HG02943 (cell line): ENCODE results near the gene SERTAD2.

Source experiments
- ATAC-seq: cut with Tn5 transposase; IDR thresholded peaks from one replicate; pipeline ENCODE4 v1.9.1; 2021; ENCODE audit warnings: mild to moderate bottlenecking, low read depth, moderate library complexity; ENCODE audit not compliant: unreplicated experiment

Gene SERTAD2

DNA sequence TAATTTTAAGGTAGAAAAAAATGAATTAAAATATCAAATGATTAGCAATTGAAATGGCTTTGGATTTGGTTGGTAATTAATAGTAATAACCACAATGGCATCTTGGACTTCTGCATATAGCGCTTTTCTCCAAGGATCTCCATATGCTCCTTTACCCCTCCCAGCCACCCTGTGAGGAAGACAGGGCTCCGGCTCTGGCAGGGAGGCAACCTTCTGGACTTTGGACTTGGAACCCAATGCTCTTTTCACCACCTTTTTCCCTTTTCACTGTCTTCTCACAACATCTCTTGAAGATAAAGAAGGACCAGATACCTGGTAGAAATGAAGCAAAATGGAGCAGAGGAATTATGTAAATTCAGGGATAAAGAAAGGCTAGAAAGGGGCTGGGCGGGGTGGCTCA lies 23.8 kb upstream of the SERTAD2 start:
- no peak for ATAC-seq

DNA sequence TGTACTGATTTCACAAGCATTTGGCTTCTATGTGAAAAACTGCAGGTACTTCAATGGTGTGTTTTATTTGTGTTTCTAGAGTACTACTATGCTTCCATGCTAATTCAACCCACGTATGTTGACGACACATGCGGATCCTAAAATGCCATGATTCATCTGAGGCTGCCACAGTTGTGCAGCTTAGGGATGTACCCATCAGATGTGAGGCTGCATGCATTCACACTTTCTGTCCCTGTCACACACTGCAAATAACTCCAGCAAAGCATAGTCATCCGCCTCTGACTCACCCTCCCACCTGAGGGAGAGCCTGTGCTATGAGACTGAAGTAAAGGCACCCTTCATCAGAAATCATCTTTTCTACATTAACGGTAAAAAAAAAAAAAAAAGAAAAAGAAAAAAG lies 22.1 kb upstream of the SERTAD2 start:
- no peak for ATAC-seq

DNA sequence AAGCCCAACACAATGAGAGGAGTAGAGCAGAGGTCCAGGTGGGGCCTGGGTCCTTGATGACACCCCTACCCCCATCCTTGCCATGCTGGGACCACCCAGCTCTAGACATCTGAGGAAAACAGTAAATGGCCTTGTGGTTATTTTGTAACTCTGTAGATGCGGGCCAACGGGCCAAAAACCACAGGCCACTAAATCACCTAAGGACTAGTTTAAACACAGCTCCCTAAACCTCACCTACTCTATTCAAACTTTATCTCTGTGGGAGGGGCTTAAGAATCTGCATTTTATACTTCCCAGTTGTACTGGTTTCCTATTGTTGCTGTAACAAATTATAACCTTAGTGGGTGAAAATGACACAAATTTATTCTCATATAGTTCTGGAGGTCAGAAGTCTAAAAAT lies 19.0 kb upstream of the SERTAD2 start:
- ATAC-seq, result no peak

DNA sequence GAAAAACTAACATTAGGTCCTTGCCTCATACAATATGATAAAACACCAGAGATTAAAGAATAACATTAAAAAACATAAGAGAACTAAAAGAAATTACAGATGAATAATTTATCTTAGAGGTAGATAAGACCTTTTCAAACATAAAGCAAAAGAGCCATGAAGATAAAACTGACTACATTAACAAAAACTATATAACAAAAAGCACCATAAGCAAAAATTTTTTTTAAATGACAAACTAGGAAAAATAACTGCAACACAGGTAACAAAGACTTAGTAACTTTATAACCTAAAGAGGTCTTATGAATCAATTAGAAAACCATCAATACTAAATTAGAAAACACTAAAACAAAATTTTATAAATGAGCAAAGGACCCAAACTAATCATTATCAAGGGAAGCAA lies 16.3 kb upstream of the SERTAD2 start:
- no peak for ATAC-seq

DNA sequence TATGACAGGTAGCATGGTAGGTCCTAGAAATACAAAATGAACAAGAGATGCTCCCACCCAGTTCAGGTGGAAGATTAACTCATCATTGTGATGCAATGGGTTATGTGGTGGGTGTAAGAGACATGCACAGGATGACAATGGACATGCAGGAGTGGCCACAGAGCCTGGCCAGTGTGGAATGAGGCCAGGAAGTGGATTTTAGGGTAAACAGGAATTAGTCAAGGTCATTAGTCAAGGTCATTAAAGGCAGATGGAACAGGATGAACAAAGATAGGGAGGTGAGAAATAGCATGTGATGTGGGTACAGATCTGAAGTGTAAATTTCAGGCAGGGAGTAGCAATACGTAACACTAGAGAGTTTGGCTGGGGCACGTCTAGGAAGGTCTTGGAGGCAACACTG lies 15.6 kb upstream of the SERTAD2 start:
- ATAC-seq, result no peak

DNA sequence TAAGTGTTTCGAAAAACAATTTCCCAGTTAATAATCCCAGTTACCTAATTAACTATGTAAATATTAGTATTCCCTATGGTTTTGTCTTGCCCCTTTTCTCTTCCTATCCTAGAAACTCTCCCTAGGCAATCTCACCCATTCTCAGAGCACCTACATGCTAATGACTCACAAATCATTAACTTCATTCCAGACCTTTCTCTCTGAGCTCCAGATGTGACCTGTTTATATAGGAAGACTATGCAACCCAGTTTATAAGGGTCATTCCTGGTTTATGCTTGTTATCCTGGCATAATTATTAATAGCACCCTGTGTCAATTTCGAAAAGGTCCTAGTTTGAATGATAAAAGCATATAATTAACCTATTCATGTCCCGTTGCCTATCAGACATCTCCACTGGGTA lies 14.8 kb upstream of the SERTAD2 start:
- ATAC-seq, result no peak

DNA sequence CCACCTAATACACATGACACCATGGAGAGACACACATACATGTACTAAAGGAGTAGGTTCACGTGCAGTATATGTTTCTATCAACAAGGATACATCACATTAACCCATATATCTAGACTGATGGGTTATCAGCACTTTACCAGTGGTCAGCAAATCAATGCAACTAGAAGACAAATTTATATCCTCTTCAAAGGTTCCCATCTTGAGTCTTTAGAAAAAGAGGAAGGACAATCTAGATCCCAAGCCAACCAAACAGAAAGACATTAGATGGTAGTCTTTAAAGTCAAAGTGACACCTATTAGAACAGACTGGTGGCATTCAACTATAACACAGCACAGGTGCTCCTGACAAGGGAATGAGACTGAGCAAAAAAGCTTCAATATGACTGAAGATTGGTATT lies 13.8 kb upstream of the SERTAD2 start:
- ATAC-seq, result no peak

DNA sequence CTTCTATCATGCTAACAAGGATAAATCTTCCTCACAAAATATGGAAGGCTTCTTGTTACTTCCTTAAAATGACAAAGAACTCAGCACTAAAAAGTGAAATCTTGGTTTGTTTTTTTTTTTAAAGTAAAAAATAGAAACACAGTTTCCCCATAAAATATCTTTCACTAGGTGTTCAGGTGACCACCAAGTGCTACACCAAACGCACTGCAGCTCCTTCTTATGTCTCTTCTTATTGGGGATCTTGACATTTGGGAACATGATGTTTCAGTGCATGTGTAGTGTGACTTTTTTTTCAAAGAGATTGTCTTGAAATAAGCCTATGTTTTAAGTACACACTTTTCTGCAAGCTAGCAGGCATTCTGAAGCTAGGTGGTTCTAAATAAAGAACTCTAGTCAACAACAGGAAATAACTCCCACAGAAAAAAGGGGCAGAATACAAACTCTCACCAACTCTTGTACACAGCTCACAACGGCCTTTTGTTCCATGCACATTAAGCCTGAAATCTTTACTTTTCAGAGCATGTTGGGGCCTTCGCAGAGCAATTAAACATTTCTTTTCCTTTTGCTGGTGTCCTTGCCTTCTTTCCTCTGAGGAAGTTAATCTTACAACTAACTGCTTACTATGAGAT lies 13.2 kb upstream of the SERTAD2 start:
- no peak for ATAC-seq

DNA sequence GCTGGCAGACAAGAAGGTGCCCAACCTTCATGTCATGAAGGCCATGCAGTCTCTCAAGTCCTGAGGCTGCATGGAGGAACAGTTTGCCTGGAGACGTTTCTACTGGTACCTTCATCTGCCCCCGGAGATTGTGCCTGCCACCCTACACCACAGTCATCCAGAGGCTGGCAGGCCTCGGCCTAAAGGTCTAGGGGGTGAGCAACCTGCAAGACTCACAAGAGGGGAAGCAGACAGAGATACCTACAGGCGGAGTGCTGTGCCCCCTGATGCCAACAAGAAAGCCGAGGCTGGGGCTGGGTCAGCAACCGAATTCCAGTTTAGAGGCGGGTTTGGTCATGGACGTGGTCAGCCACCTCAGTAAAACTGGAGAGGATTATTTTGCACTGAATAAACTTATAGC lies 12.0 kb upstream of the SERTAD2 start:
- no peak for ATAC-seq

DNA sequence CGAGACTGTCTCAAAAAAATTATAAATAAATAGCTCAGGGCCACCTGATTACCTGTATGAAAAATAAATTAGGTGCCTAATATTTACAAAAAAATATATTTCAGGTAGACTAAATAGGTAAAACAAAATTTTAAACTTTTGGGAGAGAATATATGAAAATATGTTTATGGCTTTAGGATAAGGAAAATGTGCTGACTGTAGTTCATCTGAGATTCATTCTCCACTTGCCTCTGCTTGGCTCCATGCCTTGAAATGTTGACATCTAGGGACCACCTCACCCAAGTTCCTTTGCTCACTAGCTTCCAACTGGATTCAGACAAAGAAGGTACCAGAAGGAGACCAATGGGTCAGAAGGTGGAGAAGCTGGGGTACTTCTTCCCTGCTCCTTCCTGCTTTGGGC lies 9.7 kb upstream of the SERTAD2 start:
- no peak for ATAC-seq

DNA sequence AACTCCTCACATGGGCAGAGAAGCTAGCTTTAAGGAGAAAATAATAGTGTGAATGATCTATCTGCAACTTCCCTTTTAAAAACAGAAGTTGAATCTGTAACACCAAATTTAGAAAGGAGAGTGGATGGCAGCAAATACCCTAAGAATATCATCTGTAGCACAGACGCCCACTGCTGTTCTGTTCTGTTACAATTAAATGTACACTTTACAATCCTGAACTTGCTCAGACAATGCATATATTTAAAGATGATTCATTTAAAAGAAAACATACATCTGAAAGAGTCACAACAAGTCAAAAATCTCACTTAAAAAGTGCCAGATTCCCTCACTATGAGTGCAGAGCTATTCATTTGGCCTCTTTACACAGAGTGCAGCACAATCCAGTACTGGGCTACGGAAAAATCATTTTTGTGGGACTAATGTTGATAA lies 8.0 kb upstream of the SERTAD2 start:
- ATAC-seq, result no peak

DNA sequence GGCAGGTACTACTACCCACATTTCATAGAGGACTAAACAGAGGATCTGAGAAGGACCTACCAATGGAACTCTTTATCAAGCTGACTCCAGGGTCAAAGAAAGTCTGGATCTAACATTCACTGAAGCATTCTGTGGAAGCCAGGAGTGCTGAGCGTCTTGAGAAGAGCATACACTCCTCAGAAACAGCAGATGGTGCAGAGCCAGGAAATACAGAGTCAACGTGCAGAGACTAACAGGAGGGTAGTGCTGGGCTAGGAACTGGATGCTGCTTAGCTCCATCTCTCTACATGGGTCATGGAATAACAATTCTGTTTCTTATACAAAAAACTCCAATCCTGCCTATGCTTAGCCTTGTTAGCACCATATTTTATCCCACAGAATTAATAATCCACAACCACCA lies 5.5 kb upstream of the SERTAD2 start:
- ATAC-seq, result no peak

DNA sequence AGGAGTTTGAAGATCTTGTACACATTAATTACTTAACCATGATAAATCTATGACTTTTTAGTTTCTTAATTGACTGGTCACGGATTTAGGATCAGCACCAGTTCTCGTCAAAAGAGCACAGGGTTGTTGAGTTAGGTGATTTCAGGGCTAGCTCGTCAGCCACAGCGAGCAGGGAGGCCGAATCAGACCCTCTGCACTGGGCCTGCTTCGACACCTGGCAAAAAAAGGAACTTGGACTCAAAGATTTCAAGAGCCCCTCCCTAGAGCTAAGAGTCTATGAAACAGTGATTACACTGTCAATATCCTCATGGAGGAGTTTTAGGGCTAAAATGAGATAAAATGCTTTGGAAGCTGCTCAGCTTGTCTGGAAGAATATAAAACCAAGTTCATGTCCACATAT lies 4.6 kb upstream of the SERTAD2 start:
- no peak for ATAC-seq

DNA sequence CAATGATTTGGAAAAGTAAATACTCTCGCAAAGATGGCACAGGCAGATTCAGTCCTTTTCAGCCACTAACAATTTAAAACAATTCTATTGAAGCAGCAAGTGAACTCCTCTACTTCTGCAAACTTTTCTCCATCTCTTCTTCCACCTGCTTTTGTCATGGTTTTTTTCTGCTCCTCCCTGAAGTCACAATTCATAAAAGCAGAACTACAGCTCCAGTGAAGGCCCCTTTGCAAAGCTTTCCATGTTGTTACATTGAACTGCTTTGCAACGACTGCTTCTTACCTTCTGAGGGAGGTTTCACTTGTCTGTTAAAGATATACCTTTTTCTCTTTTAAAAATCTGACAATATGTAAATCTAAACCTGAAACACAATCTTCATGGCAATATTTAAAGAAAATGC lies 3.7 kb upstream of the SERTAD2 start:
- ATAC-seq, result no peak

DNA sequence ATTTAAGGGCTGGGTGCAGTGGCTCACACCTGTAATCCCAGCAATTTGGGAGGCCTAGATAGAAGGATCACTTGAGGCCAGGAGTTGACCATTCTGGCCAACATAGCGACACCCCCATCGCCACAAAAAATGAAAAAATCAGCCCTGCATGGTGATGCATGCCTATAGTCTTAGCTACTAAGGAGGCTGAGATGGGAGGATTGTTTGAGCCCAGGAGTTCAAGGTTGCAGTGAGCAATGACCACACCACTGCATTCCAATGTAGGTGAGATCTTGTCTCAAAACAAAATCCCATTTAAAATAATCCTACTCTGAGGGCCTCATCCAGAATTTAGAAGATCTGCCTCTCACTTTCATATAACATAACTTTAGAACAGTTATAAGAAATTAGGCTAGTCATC lies 2.7 kb upstream of the SERTAD2 start:
- no peak for ATAC-seq

DNA sequence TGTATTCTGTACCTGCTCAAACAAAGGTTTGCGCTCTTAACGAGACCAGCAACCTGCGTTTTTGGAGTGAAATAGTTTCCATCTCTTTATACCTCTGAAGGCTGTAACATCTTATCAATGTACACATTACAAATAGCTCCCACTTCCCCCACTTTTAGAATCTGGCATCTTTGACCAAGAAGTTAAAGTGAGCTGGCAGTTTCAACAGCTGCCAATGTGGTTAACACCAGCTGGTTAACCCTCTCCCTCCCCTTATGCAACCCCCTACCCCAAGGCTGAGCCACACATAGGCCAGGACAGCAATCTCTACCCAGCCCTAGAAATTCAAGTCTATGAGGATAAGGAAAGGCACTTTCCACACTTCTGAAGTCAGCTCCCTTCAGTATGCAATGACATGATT lies 2.2 kb upstream of the SERTAD2 start:
- ATAC-seq, result no peak

DNA sequence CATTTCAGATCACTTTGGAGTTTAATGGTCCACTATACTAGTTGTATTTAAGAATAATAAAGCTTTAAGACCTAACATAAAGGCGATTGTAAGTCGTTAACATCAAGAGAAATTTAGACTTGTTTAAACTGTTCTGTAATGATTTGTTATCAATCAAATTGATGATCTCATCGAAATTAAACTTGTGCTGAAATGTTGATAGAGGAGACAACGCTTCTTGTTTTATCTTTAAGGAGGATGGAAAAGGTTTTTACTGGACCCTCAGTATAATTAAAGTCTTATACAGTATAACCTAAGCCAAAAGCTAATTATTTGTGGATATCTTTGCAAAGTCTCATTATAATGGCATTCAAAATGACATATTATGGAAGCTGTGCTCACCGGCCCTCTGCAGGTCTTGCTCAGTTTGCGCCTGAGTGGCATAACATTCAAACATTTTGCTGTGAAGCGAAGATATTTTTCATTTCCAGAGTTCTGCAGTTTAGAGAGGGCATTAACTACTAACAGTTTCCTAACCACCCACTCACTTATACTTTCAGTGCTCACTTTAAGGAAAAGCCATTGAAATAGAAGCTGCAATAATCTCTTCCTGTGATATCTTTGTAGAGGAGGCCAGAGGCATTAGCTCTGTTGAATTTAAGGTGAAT lies 1.4 kb upstream of the SERTAD2 start:
- ATAC-seq, result no peak

DNA sequence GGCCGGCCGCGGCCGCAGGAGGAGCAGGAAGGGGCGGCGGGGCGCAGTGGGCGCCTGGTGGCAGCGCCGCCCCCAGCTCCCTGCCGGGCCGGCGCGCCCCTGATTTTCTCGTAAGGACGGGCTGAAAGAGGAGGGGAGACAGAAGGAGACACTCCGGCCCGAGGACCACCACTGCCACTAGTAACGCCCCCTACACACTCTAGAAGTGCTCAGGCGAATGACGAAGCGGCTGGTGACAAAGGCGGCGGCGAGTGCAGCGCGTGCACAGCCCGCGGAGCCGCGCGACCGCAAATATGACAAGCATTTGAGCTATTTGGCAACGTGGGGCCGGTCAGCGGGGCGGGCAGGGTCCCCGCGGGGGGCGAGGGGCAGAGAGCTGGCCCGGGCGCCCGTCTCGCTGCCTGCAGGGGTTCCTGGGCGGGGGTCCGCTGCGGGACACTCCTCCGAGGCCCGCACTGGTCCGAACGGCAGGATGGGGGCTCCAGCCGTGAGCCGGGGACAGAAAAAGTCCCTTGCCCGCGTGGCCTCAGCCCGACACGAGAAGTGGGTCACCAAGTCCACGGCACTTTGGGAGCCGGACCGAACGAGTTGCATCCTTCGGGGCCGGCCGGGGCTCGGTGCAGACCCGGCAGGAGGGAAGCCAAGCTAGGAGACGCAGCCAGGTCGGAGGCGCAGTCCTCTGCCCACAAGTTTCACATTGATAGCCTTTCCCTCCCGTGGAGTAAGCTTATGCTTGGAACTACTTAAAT lies 524 bp upstream of the SERTAD2 start:
- peak; percentile 41 for ATAC-seq

DNA sequence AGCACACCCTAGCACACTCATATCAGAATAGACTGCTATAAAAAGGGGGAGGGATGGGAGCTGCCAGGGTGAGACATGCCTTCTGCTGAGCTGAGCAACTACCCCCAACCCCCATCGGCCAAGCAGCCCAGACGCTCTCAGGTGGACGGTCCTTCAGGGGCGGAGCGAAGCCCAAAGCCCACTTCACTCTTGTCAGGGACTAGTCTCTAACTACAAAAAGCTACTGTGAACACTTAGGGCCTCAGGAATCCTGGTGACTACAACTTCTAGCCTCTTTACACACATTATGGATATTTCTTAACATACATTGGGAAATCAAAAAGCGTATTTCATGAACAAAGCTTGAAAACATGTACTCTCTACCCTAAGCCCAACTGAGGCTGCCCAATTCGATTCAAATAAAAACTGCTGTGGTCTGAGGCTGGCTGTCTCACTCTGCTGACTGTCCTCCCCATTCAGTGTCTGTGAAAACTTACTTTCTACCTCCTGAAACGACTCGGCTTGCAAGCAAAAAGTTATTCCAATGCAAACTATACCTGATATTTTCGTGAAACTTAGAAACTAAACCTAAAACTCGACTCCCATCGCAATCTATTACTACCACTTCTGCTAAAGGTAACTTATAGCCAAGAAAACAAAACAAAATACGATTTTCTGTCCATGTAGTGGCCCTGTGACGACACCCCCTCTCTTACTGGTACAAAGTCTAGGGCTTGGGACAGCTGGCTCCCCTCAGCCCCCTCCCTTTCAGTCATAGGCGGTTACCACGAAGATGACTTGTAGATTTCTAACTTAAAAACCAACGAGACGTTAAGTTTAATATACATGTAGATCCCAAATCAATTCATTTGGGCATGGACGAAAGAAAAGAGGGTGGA lies 1.2 kb downstream of the SERTAD2 start:
- ATAC-seq, result no peak

DNA sequence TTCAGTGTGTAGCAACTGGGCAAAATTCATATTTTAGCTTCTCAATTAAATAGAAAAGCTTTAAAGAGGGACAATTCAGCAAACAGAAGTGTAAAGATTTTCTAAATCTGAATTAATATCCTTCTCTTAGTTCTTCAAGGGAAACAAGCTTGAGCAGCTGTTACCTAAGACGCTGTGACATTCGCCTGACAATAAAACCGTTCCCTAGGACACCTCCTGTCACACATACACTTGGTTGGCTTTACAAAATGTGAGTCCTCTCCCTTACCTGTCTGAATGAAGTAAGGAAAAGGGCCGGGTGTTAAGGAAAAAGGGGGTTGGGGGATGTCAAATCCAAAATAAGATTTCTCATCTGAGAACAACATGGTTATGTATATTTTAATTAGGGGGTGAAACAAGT lies 2.1 kb downstream of the SERTAD2 start:
- no peak for ATAC-seq

DNA sequence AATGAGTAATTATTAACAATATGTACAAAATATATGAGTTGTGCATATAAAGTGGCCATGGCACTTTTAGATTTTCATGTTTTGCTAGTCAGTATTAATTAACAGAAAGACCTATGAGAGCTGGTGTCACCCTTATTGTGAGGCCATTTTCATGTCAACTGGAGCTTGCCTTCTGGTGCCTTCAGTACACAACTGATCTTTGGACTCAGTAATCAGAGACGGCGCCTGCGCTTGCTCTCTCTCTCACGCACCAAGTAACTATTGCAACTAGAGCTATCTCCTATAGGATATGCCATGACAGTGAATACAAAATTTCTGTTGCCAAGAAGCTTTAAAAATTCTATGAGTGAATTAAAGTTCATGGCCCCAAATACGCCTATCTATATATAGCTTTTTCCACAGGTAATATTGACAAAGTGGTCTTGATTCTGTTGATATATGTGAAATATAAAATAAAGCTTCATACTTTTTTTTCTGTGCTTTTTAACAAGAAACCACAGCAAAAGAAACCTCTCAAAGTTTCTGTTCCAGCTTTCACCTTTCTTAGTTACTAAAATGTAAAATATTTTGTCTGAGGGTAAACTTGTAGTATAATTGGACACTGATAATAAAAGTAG lies 2.9 kb downstream of the SERTAD2 start:
- ATAC-seq, result no peak
